SK-N-MC (cell line): ENCODE results near the gene YTHDF1.

ENCODE experiments used
- EZH2 ChIP-seq: fragments of 200-600 bp; sonication (generic); IDR thresholded peaks from one replicate; pipeline ENCODE4 v1.6.1; 2017; ENCODE audit warnings: antibody characterized with exemption
- FOXP2 ChIP-seq: optimal IDR thresholded peaks from 2 replicates; pipeline ENCODE3; 2011; ENCODE audit warnings: mild to moderate bottlenecking, moderate library complexity; ENCODE audit not compliant: insufficient read depth; ENCODE audit errors: extremely low read length, control extremely low read depth
- POLR2AphosphoS5 ChIP-seq: IDR thresholded peaks from 2 replicates; pipeline ENCODE4 v1.6.1; 2012; ENCODE audit warnings: mild to moderate bottlenecking, low read depth, low read length, borderline replicate concordance

GRCh38 chr20:63243604-63244247, 27.8 kb upstream of the YTHDF1 start:
- TF ChIP-seq EZH2 (no peak), POLR2AphosphoS5 (no peak), FOXP2 (no peak)
